Right lobe of liver (tissue), 4 donors: ENCODE measurements around the gene S100A9.
"Not testable (repeated sequence)": the region's sequence is repeated elsewhere in the genome, so short reads cannot be mapped to it uniquely, and the experiment has no call there.

Source experiments
- POLR2A ChIP-seq: fragments of 450-650 bp; IDR thresholded peaks from one replicate; pipeline ENCODE4 v1.6.1; 2017; ENCODE audit warnings: antibody characterized with exemption, mild to moderate bottlenecking
- TF ChIP-seq, protein P1 (sequence below), 4 donors: fragments of 200-600 bp in 3 of 4; fragments of 450-650 bp in 1 of 4; IDR thresholded peaks; one replicate each; pipeline versions ENCODE4 v1.5.1 to v1.8.0; 2016 to 2022; ENCODE audit warnings: antibody characterized with exemption in 4 of 4, mild to moderate bottlenecking in 2 of 4
- donor health status: DM: no; HTN: no; CAD: no.
- donor health status: DM: no; HTN: no; CAD: no.
- donor health status: DM: no; HTN: yes; CAD: no.

DNA sequence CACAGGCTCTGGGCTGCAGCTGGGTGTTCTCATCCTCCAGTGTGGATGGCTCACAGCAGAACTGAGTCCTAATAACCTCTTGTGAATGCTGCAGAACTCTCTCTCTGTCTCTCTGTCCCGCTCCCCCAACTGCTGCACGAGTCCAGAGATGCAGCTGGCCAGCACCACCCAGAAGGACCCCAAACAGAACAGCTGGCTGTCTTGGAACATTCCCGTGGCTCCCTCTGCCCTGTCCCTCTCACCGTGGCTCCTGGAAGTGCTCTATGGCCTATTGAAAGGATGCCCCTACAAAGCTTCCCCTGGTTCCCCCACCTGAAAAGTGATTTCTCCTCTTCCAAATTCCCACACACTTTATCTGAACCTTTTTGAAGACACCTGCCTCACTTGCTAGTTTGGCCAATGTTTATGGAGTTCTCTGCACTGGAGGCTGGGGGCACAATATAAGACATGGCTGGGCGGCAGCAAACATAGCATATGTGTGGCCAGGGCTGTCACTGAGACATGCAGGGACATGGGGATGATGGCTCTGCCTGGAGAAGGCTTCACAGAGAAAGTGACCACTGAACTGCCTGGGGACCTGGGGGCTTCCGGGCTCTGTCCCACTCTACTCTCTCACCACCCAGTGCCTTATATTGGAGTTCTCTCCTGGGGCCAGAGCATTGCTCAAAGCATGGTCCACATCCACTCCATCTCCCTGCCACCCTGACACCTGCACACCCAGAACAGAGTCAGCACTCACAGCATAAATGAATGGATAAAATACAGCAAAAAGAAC lies 48.4 kb downstream of the S100A9 start:
- not testable (repeated sequence) for TF ChIP-seq POLR2A
- TF ChIP-seq, protein P1, sequence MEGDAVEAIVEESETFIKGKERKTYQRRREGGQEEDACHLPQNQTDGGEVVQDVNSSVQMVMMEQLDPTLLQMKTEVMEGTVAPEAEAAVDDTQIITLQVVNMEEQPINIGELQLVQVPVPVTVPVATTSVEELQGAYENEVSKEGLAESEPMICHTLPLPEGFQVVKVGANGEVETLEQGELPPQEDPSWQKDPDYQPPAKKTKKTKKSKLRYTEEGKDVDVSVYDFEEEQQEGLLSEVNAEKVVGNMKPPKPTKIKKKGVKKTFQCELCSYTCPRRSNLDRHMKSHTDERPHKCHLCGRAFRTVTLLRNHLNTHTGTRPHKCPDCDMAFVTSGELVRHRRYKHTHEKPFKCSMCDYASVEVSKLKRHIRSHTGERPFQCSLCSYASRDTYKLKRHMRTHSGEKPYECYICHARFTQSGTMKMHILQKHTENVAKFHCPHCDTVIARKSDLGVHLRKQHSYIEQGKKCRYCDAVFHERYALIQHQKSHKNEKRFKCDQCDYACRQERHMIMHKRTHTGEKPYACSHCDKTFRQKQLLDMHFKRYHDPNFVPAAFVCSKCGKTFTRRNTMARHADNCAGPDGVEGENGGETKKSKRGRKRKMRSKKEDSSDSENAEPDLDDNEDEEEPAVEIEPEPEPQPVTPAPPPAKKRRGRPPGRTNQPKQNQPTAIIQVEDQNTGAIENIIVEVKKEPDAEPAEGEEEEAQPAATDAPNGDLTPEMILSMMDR (IDR thresholded peaks at IDR 0.05) = not testable (repeated sequence)
